Inflammatory macrophage (primary cell): ENCODE results near the gene PAQR5.
A peak's percentile ranks its signal among the peaks of the same experiment; 100 is the strongest.
"Not testable (repeated sequence)": the region's sequence is repeated elsewhere in the genome, so short reads cannot be mapped to it uniquely, and the experiment has no call there.

Source experiments
- DNase-seq, 2 donors: peaks; one replicate each; pipeline ENCODE4 v3.0.0-alpha.2; 2020 to 2022
- total RNA-seq, 18 experiments: gene quantifications; one replicate each; lab custom pipeline; 2026; ENCODE audit warnings: mixed read lengths in 6 of 18, inconsistent platforms in 2 of 18; lab: John Stamatoyannopoulos, UW

PAQR5 gene, protein sequence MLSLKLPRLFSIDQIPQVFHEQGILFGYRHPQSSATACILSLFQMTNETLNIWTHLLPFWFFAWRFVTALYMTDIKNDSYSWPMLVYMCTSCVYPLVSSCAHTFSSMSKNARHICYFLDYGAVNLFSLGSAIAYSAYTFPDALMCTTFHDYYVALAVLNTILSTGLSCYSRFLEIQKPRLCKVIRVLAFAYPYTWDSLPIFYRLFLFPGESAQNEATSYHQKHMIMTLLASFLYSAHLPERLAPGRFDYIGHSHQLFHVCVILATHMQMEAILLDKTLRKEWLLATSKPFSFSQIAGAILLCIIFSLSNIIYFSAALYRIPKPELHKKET
- total RNA-seq: 9.0 to 57.2 (median 21.8) reads per million in 18 experiments

DNA sequence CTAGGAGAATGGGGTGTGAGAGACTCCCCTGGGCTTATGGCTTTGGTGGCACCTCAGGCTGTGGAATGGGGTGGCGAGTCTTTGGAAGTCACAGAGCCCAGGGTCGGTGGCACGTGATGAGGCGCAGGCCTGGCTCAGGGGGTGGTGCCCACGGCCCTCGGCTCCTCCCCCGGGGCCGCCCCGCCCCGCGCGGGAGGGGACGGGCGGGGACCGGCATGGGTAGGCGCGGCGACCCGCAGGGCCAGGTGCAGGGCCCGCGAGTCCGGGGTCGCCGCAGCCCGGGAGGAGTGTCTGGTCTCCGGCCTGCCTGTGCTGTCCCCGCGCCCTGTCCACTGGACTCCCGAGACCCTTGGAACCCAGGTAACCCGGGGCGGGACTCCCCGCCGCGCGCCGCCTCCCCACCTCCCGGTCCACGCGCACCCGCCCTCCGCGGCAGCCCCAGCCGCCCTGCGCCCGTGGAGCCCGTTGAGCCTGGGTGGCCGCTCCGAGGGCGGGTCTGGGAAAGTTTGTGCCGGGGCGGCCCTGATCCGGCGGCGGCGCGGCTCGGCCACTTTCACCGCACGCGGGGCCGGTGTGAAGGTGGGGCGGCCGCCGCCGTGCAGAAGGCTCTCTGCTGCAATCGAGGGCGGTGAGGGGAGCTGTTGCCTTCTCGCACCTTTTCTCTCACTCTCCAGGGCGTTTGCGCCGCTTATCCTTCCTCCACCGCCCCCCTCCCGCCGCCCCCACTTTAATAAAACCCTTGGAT, at the start of gene PAQR5:
Gene PAQR5 (plus strand): TSS at position 216 of the 745 bp plus-strand sequence. CDS start 61,169 bp downstream, outside the sequence.
- no peak for DNase-seq

DNA sequence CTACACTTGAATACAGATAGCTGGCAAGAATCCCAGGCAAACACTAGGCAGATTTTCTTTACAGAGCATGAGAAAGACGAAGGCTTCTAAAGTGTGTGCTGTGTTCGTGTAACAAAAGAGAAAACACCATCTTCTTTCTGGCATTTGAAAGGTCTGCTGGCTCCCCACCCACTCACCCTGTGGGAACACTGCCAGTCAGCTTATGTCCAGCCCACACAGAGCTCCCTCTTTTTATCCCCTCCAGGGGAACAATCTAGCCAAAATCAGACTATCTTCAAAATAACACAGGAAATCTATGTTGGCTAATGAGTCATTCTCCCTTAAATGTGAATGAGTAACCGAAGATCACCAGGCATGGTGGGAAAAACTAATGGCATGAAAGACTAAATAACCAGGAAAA, 45.6 kb upstream of the PAQR5 start:
- peak; percentile 10 to 24 for DNase-seq

DNA sequence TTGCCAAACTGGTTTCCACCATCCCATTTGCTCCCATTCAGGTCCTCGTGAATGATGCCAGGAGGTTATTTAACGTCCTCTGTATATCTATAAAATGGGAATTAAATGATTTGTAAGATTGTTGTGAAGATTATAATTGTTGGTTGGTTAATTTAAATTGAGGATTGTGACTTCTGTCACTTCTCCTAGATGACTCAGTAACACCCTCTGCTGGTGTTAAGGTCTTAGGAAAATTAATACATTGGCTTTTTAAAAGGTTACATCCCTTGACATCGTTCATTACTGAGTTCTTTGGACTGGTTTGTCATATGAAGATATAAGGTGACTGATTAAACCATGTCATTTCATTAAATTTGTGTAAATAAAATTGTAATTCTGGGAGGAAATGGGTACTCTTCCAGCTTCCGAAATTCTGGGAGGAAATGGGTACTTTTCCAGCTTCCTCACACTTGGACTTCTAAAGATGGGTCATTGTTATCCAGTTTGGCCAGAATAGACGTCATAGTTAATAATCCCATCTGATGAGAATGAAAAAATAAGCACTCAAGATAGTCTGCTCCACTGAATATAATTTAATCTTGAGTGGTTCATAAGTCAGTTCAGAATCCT, 33.3 kb upstream of the PAQR5 start:
- peak; percentile 39 to 50 for DNase-seq

DNA sequence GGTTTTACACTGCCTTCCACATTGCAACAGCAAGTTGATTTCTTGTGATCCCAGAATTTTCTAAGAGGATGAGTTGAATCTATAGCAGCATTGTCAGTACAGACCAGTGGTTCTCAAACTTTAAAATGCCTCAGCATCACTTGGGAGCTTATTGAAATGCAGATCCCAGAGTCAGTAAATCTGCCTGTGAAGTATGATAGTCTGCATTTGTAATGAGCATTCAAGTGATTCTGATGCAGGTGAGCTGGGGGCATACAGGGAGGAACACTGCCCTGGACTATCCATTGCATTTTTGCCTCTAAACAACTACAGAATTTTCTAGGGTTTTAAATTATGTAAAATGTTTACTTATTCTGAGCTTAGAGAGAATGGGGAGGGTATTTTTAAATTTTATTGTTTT, 27.5 kb upstream of the PAQR5 start:
- no peak for DNase-seq

DNA sequence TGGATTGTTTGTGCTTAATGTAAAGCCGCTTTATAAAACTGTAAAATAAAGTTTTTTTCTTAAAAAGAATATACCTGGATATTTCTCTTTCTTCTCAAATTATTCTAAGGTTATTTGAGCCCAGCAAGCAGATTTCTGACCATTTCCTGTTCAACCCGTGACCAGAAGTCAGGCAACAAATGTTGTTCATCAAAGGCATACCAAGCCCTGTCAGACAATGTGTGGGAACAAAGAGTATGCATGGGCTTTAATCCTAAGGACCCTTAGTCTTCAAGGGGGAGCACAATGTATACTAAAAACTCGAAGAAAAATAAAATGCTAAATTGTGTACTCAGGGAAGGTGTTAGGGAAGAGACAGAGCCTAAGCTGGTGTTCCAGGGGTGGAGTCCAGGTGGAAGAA, 26.6 kb upstream of the PAQR5 start:
- DNase-seq: no peak

DNA sequence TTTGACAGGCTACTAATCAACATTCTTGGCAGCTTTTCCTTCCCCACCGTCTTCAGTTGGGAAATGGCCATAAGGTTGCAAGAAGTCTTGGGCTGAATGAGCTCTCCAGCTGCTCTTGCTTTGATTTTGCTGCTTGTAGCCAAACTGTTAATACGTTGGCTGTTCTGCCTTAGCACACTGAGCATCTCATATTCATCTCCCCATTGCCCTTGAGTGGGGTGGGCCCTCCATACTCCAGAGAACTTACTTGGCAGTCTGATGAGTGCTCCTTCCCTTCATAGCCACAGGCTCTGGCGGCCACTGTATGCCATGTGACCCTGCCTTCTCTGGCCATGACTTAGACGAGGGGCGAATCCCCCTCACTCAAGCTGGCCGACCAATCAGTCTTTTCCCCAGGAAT, 25.8 kb upstream of the PAQR5 start:
- no peak for DNase-seq

DNA sequence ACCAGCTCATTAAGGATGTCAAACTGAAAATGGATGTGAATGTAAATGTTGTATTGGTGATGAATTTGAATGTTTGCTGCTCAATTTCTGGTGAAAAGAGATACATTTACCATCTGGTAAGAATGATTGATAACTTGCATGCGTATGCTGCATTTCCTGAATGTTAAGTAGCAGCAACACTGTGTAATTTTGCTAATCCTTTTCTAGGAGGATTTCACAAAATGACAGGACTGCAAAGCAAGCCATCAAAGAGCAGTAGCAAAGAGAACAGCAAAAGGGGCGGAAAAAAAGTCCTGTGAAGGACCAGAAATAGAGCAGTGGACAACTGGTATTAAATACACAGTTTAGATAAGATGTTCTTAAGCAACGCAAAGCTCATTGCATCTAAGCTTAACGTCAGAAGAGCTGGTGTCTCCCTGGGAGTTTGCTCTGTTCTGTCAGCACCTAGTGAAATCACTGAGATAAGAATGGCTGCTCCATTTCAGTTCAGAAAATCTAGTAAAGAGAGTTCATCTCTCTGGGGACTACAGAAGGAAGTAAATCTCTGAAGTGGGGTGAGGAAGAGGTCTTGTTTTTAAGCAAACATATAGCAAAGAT, 23.5 kb upstream of the PAQR5 start:
- DNase-seq: no peak

DNA sequence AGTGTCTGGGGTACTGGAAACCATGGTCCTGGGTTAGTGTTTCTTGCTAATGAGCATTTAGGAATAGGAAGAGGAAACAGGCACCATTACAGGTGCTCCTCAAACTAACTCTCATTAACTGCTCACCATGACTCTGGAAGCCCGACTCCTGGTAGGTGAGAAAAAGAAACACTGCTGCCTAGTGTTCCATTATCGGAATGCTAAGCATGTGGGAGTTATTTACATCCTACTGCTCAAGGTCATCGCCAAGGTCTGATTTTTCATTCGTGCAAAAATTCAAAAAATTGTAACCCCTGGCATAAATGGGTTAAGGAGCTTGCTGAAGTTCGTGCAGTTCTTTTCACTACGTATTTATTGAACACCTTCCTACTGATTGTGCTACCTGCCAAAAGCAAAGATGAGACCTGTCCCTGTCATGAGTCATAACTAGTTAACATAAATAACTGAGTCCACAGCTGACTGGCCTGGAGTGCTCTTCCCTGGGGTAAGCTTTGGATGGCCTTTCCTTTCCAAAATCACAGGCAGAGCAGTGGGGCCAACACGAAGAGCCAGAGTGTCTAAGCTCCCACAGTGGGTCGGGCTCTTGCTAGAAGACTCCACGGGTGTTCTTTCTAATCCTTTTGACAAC, 22.7 kb upstream of the PAQR5 start:
- DNase-seq: no peak

DNA sequence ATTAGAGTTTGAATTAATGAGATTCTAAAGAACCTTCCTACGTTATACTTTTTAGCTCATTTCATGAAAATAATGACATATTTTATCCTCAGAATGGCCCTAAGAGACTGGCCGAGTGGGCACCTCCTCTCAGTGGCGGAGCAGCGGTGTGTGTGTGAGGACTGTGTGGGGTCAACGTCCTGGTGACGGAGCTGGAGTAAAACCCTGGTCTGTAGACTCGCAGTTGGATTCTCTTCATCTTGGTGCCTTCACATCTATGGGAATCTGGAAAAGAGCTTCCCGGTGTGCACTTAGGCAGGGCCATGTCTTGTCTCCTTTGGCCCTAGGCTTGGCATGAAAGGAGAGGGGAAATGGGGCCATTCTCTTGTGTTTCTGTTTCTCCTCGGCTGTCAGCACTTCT, 21.4 kb upstream of the PAQR5 start:
- DNase-seq: no peak

DNA sequence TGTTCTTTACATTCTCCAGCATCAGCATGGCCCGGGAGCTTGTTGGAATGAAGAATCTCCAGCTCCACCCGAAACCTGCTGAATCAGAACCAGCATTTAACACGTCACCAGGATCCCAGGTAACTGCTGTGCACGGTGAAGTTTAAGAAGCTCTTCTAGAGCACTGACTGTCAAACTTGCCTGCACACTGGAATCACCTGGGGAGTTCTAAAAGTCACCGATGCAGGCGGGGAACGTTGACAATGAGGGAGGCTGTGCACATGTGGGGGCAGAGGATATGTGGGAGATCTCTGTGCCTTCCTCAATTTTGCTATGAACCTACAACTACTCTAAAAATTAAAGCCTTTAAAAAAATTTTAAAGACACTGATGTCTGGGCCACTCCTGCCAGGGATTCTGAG, 19.1 kb upstream of the PAQR5 start:
- DNase-seq: no peak

DNA sequence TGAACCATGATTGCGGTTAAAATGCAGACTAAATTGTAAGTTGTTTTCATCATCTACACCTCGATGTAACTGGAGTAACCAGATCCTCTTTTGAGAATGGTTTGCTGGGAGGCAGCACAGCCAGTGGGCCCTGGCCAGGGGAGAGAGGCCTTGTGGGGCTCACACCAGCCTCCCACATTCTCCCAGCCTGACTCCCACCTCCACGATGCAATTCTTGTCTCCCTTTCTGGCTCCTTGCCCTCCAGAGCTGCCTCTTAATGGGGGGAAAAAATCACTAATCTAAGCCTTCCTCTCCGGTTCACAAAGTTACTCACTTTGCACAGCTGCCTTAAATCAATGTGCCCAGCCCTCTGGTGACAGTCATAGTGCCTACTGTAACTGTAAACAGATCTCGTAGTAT, 17.9 kb upstream of the PAQR5 start:
- no peak for DNase-seq

DNA sequence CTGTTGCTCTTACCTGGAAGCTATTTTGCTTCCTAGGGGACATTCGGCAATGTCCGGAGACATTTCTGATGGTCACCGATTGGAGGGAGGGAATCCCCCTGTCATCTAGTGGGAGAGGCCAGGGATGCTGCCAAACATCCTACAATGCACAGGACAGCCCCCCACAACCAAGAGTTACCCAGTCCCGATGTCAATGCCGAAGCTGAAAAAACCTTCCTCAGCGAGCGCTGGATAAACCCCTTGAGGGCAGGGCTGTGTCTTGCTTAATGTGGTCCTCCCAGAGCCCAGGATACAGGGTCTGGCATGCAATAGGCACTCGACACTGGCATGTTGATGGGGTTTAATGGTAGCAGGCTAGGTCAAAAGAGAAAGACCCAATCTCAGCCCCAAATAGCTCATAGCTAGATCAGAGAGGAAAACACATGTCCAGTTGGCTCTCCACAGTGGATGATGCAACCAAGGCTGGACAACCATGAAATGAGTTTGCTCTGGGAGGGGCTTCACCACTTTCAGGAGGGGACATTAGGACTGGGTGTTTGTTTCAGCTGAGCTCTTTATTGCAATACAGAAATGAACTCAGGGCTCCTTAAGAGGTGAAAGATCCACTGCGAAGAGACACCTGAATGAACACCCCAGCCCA, 16.5 kb upstream of the PAQR5 start:
- no peak for DNase-seq

DNA sequence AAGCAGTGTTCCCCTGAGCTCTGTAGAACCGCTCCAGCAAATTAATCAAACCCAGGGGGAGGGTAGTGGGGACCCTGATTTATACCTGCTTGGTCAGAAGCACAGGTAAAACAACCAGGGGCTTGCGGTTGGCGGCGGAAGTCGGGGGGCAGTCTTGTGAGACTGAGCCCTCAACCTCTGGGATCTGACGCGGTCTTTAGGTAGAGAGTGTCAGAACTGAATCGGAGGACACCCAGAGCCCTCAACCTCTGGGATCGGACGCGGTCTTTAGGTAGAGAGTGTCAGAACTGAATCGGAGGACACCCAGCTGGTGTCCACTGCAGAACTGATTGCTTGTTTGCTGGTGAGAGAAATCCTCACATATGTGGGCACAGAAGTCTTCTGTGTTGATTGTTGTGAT, 12.9 kb upstream of the PAQR5 start:
- DNase-seq: no peak

DNA sequence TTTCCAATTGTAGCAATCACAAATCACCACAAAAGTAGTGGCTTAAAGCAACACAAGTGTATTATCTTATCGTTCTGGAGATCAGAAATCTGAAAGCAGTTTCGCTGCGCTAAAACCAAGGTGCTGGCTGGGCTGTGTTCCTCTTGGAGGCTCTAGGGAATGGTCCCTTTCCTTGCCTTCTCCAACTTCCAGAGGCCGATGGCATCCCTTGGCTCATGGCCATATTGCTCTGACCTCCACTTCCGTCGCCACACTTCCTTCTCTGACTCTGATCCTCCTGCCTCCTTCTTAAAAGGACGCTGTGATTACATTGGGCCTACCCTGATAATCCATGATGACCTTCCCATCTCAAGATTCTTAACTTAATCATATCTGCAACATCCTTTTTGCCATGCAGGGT, 10.7 kb upstream of the PAQR5 start:
- DNase-seq: no peak

DNA sequence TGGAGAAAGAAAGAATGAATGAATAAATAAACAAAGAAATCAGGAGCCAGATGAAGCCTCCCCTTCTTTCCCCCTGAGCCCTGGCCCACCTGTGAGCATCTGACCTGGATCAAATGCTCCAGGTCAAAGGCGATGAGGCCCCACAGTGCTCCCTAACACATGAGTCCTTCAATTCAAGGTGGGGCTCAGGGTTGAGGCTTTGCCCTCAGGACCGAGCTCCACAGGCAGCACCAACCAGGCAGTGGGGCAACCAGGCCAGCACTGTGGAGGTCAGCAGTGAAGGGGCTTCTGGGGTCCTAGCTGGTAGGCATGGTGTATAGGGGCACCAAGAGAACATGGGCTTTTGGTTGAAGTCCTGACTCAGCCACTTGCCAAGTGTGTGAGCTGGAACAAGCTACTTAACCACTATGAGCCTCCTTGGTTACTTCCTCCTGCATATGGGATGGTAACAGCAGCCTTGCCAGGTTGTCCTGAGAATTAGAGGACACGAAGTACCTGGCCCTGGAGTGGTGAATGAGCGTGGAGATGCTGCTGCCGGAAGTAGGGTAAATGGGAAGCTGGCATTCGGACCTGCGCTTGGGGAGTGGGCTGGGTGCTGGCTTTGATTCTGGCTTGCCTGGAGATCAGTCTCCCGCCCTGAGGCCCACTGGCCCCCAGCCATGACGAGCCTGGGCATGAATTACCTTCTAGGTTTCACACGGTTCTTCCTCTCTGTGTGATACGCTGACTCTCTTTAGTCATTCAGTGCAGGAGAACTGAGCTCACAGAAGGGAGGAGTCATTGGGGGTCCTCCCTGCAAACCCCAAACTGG, 10.0 kb upstream of the PAQR5 start:
- no peak for DNase-seq

DNA sequence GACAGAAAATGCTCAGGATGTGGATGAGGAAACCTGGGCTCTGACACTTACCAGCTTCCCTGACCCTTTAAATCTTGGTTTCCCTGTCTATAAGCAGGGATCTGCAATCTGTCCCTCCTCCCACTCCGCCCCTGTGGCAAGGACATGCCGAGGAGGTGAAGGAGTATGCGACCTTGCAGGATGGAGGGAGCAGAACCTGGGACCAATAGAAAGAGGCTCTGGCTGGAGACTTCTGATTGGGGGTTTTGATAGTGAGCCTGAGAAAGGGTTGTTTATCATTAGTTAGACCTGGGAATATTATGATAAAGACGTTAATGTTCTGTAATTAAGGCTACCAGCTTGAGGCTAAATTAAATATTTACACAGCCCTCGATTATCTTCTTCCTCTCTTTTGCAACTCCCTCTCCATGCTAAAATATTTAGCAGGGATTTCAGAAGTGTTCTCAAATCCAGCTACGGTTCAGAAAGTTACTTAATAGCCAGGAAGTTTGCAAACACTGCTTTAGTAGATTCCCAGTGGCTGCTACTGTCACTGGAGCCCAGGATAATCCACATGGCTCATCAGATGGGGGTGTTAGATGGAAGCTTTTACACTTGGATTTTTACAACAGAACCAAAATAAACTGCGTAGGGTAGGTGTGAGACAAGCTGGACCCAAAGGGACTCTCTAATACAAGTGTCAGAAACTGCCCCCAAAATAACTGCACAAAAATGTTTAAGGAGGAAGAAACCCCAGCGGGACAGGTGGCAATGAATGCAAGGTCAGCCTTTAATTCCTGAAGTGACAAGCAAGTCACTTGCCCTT, 9.2 kb upstream of the PAQR5 start:
- DNase-seq: no peak

DNA sequence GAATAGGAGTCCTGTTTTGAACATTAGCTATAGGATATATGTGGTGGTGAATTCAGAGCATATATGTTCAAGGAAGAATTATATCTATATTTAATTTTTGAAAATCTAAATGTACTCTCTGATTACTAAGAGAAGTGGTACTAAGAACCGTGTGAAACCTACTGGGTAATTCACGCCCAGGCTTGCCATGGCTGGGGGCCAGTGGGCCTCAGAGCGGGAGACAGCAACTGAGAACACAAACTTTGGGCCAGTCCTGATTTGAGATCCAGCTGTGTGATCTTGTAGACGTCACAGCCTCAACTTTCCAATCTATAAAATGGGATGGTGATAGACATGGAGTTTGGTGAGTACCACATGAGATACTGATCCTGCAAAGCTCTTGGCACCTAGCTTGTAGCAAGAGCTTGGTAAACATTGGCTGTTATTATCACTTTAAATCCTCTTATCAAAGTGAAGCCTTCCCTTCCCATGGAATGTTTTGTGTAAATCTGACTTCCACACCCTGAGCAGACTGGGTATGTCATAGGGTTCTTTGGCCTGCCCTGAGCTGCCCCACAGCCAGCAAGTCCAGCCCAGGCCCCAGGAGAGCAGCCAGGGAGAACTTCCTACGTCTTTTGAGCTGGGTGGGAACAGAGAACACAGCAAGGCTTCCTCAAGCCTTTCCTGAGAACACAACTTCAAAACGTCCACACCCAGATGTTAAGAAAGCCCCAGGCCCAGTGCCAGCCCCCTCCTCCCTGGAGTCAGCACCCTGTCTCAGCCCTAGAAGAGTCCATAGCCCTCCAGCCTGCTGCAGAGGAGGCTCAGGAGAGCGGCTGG, 8.2 kb upstream of the PAQR5 start:
- no peak for DNase-seq

DNA sequence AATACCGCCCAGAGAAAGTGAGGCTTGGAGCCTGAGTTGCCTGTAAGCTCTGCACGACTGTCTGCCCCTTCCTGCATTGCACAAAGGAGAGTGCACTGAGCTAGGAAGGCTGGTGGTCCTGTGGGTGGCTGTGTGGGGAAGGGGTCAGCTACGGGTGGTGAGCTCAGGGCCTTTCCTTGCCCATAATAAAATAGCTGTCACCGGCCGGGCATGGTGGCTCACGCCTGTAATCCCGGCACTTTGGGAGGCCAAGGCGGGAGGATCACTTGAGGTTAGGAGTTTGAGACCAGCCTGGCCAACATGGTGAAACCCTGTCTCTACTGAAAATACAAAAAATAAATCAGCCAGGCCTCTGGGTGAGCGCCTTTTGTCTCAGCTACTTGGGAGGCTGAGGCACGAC, 7.1 kb upstream of the PAQR5 start:
- not testable (repeated sequence) for DNase-seq

DNA sequence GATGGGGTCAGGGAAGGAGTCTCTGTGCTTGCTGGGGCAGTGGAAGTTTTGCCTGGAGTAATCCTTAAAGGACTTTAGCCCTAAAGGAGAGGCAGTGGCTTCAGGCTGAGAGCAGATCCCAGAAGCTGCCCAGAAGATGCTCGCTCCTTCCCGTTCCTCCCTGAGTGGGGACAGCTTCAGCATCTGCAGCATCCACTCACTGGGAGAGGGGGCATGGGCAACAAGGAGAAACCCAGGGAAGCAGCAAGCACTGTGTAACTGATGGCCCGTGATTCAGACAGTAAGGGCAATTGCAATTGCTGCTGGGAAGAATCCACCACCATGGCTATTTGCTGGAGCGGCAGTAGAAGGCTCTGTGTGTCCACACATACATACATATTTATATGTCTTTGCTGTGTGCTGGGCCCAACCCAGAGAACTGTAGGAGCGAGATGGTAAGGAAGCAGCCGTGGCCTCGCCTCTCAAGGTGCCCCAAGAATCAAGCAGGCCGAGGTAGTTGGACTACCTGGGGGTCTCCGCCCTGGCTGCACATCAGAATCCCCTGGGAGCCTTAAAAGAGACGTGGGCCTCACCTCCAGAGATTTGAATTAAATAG, 5.8 kb upstream of the PAQR5 start:
- DNase-seq: no peak
